HepG2 (cell line): ENCODE data around the gene CDK2AP2. TPM values are rescaled to one million over a fixed set of nuclear protein-coding genes. Genes with fewer than 3 reads are reported as not detected.
A peak's percentile ranks its signal among the peaks of the same experiment; 100 is the strongest.

Experiments used
- CEBPB ChIP-seq: IDR thresholded peaks from 2 replicates; pipeline ENCODE4 v1.6.1; 2011; ENCODE audit warnings: low read depth, low read length, improper control_type of control experiment, borderline replicate concordance
- CTCF ChIP-seq: sonication (generic); formaldehyde crosslinking; IDR thresholded peaks from 2 replicates; pipeline ENCODE4 v1.5.0; 2020; ENCODE audit warnings: mild to moderate bottlenecking, missing genetic modification reagents, moderate library complexity
- GMEB1 ChIP-seq: sonication (generic); formaldehyde crosslinking; IDR thresholded peaks from 2 replicates; pipeline ENCODE4 v1.5.1; 2020; ENCODE audit warnings: missing genetic modification reagents, mild to moderate bottlenecking, borderline replicate concordance
- MIXL1 ChIP-seq: IDR thresholded peaks from 2 replicates; pipeline ENCODE4 v1.6.1; 2016
- NONO ChIP-seq, 2 experiments: fragments of 450-650 bp in 1 of 2; sonication (generic) in 1 of 2; formaldehyde crosslinking in 1 of 2; IDR thresholded peaks in 1 of 2; conservative IDR thresholded peaks in 1 of 2; 2 replicates each; pipeline versions ENCODE4 v1.6.1 to v1.8.0; 2017 to 2022; ENCODE audit warnings: mild to moderate bottlenecking in 1 of 2, missing genetic modification reagents in 1 of 2, moderate library complexity in 1 of 2
- PHF21A ChIP-seq: sonication (generic); formaldehyde crosslinking; IDR thresholded peaks from 2 replicates; pipeline ENCODE4 v1.5.0; 2020; ENCODE audit warnings: mild to moderate bottlenecking, missing genetic modification reagents
- SMAD9 ChIP-seq: sonication (generic); formaldehyde crosslinking; IDR thresholded peaks from 2 replicates; pipeline ENCODE4 v1.5.1; 2020; ENCODE audit warnings: mild to moderate bottlenecking, missing genetic modification reagents
- SRY ChIP-seq: sonication (generic); formaldehyde crosslinking; IDR thresholded peaks from 2 replicates; pipeline ENCODE4 v1.8.0; 2022; ENCODE audit warnings: mild to moderate bottlenecking, missing genetic modification reagents
- UBTF ChIP-seq: sonication (generic); formaldehyde crosslinking; IDR thresholded peaks from 2 replicates; pipeline ENCODE4 v1.4.0; 2020; ENCODE audit warnings: mild to moderate bottlenecking, missing genetic modification reagents
- ZKSCAN5 ChIP-seq: sonication (generic); formaldehyde crosslinking; IDR thresholded peaks from 2 replicates; pipeline ENCODE4 v1.5.1; 2020; ENCODE audit warnings: mild to moderate bottlenecking, missing genetic modification reagents
- ZMAT3 ChIP-seq: sonication (generic); formaldehyde crosslinking; conservative IDR thresholded peaks from 2 replicates; pipeline ENCODE4 v1.7.0; 2021; ENCODE audit warnings: missing genetic modification reagents
- ZNF512 ChIP-seq: sonication (generic); formaldehyde crosslinking; IDR thresholded peaks from 2 replicates; pipeline ENCODE4 v1.4.0; 2020; ENCODE audit warnings: mild to moderate bottlenecking, missing genetic modification reagents
- ZNF605 ChIP-seq: sonication (generic); formaldehyde crosslinking; IDR thresholded peaks from 2 replicates; pipeline ENCODE4 v1.8.0; 2022; ENCODE audit warnings: mild to moderate bottlenecking, missing genetic modification reagents
- ZNF687 ChIP-seq: sonication (generic); formaldehyde crosslinking; IDR thresholded peaks from 2 replicates; pipeline ENCODE4 v1.5.1; 2020; ENCODE audit warnings: mild to moderate bottlenecking, missing genetic modification reagents, moderate library complexity
- ZNF777 ChIP-seq: sonication (generic); formaldehyde crosslinking; IDR thresholded peaks from 2 replicates; pipeline ENCODE4 v1.4.0; 2020; ENCODE audit warnings: missing genetic modification reagents
- ZNF792 ChIP-seq: IDR thresholded peaks from 2 replicates; pipeline ENCODE4 v1.6.1; 2016
- ZNF850 ChIP-seq: sonication (generic); formaldehyde crosslinking; conservative IDR thresholded peaks from 2 replicates; pipeline ENCODE4 v1.9.0; 2021; ENCODE audit warnings: mild to moderate bottlenecking, missing genetic modification reagents
- polyA plus RNA-seq, 8 experiments: library from polyadenylated mRNA; depleted of rRNA in 3 of 8; stranded (reverse) in 7 of 8; unstranded in 1 of 8; fragments of >200 nt; fragmentation: Illumina TruSeq in 4 of 8; extraction: Trizol in 4 of 8; gene quantifications; 2 replicates each; pipeline versions ENCODE4 v1.2.1 to v1.2.3, GENCODE V29; 2011 to 2016; ENCODE audit warnings: low read depth in 4 of 8, missing spikeins in 1 of 8, mixed read lengths in 1 of 8; ENCODE audit not compliant: insufficient read depth in 1 of 8
- total RNA-seq, 5 experiments: library from RNA; depleted of rRNA; stranded (reverse); fragments of >200 nt; fragmentation: Illumina TruSeq; extraction: Trizol; gene quantifications; 2 replicates each; pipeline ENCODE4 v1.2.3, GENCODE V29; 2016; ENCODE audit warnings: low read depth in 1 of 5

Gene CDK2AP2
- total and polyA plus RNA-seq, 2 of the 13 experiments (the other 11 are each of a cell fraction or from before 2014, with no cell fraction given): 15.0 to 23.2 TPM

GRCh38 chr11:67505605-67506396 lies 2.2 kb downstream of the CDK2AP2 start (continued):
- TF ChIP-seq ZNF687: peak; percentile 85
- TF ChIP-seq CTCF (CRISPR knock-in tag): peak; percentile 98
- TF ChIP-seq SMAD9: peak; percentile 41; the same call in 1 of the 2 replicates
- no peak for TF ChIP-seq CEBPB
- TF ChIP-seq MIXL1 (CRISPR knock-in tag): no peak
- TF ChIP-seq ZKSCAN5 (CRISPR knock-in tag): no peak
- TF ChIP-seq ZNF777 (CRISPR knock-in tag): no peak
- no peak for TF ChIP-seq NONO (IDR thresholded peaks at IDR 0.05)
- 0 out of 2 replicates have a peak, but pooled peaks have one; percentile 69 for TF ChIP-seq NONO (CRISPR knock-in tag; conservative IDR thresholded peaks at IDR 0.05)
- 0 out of 2 replicates have a peak, but pooled peaks have one; percentile 21 for TF ChIP-seq ZNF850 (CRISPR knock-in tag)
- TF ChIP-seq SRY (CRISPR knock-in tag): 0 out of 2 replicates have a peak, but pooled peaks have one; percentile 46
- TF ChIP-seq ZMAT3 (CRISPR knock-in tag): 0 out of 2 replicates have a peak, but pooled peaks have one; percentile 22
- no peak for TF ChIP-seq PHF21A (CRISPR knock-in tag)
- TF ChIP-seq ZNF792 (CRISPR knock-in tag): 0 out of 2 replicates have a peak, but pooled peaks have one; percentile 22
- TF ChIP-seq ZNF605 (CRISPR knock-in tag): peak; percentile 87
- peak; percentile 54 for TF ChIP-seq GMEB1 (CRISPR knock-in tag)
- peak; percentile 70; the same call in 1 of the 2 replicates for TF ChIP-seq ZNF512 (CRISPR knock-in tag)
- TF ChIP-seq UBTF (CRISPR knock-in tag): peak; percentile 77
